GM12874 (cell line): ENCODE data around the gene CABYR.

Source experiments
- CTCF ChIP-seq: IDR thresholded peaks from 2 replicates; pipeline ENCODE4 v1.5.1; 2011; ENCODE audit warnings: low read depth, mild to moderate bottlenecking, control low read depth, low read length, moderate library complexity; ENCODE audit not compliant: insufficient read depth

CABYR gene

GRCh38 chr18:24181806-24182205 lies 42.9 kb downstream of the CABYR start:
- TF ChIP-seq CTCF = no peak

- no peak for TF ChIP-seq CTCF
Observed at GRCh38 chr18:24185805-24186204, 46.9 kb downstream of the CABYR start.

- no peak for TF ChIP-seq CTCF
Observed at GRCh38 chr18:24187049-24187448, 48.2 kb downstream of the CABYR start.

- no peak for TF ChIP-seq CTCF
Observed at GRCh38 chr18:24187689-24188088, 48.8 kb downstream of the CABYR start.

- no peak for TF ChIP-seq CTCF
Observed at GRCh38 chr18:24188120-24188519, 49.3 kb downstream of the CABYR start.

- no peak for TF ChIP-seq CTCF
Observed at GRCh38 chr18:24189007-24189528, 50.2 kb downstream of the CABYR start.

GRCh38 chr18:24189664-24190346 lies 50.9 kb downstream of the CABYR start:
- TF ChIP-seq CTCF = no peak
